Measurements from ENCODE around the gene RAB29.

GRCh38 chr1:205748403-205749233 lies 26.7 kb downstream of the RAB29 start:
- TF ChIP-seq REST (IDR thresholded peaks at IDR 0.05; ENCODE audit: low read depth, low read length), result no peak
- TF ChIP-seq, protein P1, sequence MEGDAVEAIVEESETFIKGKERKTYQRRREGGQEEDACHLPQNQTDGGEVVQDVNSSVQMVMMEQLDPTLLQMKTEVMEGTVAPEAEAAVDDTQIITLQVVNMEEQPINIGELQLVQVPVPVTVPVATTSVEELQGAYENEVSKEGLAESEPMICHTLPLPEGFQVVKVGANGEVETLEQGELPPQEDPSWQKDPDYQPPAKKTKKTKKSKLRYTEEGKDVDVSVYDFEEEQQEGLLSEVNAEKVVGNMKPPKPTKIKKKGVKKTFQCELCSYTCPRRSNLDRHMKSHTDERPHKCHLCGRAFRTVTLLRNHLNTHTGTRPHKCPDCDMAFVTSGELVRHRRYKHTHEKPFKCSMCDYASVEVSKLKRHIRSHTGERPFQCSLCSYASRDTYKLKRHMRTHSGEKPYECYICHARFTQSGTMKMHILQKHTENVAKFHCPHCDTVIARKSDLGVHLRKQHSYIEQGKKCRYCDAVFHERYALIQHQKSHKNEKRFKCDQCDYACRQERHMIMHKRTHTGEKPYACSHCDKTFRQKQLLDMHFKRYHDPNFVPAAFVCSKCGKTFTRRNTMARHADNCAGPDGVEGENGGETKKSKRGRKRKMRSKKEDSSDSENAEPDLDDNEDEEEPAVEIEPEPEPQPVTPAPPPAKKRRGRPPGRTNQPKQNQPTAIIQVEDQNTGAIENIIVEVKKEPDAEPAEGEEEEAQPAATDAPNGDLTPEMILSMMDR (IDR thresholded peaks at IDR 0.05), result no peak
- TF ChIP-seq GABPA (IDR thresholded peaks at IDR 0.05; ENCODE audit: low read depth), result no peak
- TF ChIP-seq YY1 (IDR thresholded peaks at IDR 0.05; ENCODE audit: low read depth), result 0 out of 2 replicates have a peak, but pooled peaks have one; percentile 25
- no peak for TF ChIP-seq USF2 (IDR thresholded peaks at IDR 0.05; ENCODE audit: borderline replicate concordance, low read depth, low read length)
- TF ChIP-seq RXRA (IDR thresholded peaks at IDR 0.05; ENCODE audit: borderline replicate concordance, low read depth), result no peak
- TF ChIP-seq GATA2 (CRISPR knock-in tag; IDR thresholded peaks at IDR 0.05), result no peak
- TF ChIP-seq ELF1 (IDR thresholded peaks at IDR 0.05), result no peak
- TF ChIP-seq MAX (IDR thresholded peaks at IDR 0.05; ENCODE audit: low read depth), result no peak
- TF ChIP-seq NFIC (IDR thresholded peaks at IDR 0.05; ENCODE audit: borderline replicate concordance), result no peak; the same call in 1 of the 2 replicates
- TF ChIP-seq RAD21 (IDR thresholded peaks at IDR 0.05; ENCODE audit: low read length), result no peak
- TF ChIP-seq IRF3 (IDR thresholded peaks at IDR 0.05; ENCODE audit: low read depth, low read length), result no peak
- no peak; the same call in 1 of the 2 replicates for TF ChIP-seq TAF1 (IDR thresholded peaks at IDR 0.05; ENCODE audit: borderline replicate concordance, low read depth, low read length)
- no peak for TF ChIP-seq FOXM1 (IDR thresholded peaks at IDR 0.05; ENCODE audit: low read depth)
